GM13977 (cell line): ENCODE data around the gene ZNF341.

Experiments used
- DNase-seq: peaks from one replicate; pipeline ENCODE4 v3.0.0; 2012; ENCODE audit warnings: low spot score
- in situ Hi-C: fragments of 300-500 bp; cut with MboI; formaldehyde crosslinking; loops from one replicate; pipeline ENCODE4 v1.12.0; 2022; ENCODE audit warnings: low sequenced_read_pairs, low pct_unique_long_range_greater_than_20kb, mixed read lengths, inconsistent platforms; ENCODE audit not compliant: unreplicated experiment
- TF ChIP-seq, protein P1 (sequence below): IDR thresholded peaks from 2 replicates; pipeline ENCODE4 v1.5.1; 2012; ENCODE audit warnings: mild to moderate bottlenecking, control low read depth; ENCODE audit not compliant: insufficient read depth; ENCODE audit errors: extremely low read depth, missing control alignments

The ZNF341 gene

DNA sequence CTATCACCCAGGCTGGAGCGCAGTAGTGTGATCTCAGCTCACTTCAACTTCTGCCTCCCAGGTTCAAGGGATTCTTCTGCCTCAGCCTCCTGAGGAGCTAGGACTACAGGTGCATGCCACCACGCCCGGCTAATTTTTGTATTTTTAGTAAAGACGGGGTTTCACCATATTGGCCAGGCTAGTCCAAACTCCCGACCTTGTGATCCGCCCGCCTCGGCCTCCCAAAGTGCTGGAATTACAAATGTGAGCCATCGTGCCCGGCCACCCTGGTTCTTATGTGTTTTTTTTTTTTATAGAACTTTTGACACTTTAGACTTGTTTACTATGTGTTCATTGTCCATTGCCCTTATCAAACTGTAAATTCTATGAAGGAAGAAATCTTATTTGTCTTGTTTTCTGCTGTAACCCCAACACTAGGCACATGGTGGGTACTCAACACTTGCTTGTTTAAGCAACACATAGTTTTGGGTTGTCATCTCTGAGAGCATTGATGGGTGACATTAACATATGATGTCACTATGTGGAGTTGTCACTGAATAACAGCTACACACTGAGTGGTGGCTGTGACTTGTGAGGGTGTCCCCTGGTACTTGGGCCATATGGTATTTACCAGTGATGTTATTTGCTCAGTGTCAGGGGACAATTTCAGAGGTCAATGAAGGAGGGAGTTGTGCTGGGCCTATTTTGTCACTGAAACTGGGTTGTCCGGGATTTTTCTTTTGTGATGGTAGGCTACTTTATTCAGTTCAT is 10.2 kb upstream of the ZNF341 start:
- in situ Hi-C loops: no loop called here
- DNase-seq: no peak
- TF ChIP-seq, protein P1, sequence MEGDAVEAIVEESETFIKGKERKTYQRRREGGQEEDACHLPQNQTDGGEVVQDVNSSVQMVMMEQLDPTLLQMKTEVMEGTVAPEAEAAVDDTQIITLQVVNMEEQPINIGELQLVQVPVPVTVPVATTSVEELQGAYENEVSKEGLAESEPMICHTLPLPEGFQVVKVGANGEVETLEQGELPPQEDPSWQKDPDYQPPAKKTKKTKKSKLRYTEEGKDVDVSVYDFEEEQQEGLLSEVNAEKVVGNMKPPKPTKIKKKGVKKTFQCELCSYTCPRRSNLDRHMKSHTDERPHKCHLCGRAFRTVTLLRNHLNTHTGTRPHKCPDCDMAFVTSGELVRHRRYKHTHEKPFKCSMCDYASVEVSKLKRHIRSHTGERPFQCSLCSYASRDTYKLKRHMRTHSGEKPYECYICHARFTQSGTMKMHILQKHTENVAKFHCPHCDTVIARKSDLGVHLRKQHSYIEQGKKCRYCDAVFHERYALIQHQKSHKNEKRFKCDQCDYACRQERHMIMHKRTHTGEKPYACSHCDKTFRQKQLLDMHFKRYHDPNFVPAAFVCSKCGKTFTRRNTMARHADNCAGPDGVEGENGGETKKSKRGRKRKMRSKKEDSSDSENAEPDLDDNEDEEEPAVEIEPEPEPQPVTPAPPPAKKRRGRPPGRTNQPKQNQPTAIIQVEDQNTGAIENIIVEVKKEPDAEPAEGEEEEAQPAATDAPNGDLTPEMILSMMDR: no peak

DNA sequence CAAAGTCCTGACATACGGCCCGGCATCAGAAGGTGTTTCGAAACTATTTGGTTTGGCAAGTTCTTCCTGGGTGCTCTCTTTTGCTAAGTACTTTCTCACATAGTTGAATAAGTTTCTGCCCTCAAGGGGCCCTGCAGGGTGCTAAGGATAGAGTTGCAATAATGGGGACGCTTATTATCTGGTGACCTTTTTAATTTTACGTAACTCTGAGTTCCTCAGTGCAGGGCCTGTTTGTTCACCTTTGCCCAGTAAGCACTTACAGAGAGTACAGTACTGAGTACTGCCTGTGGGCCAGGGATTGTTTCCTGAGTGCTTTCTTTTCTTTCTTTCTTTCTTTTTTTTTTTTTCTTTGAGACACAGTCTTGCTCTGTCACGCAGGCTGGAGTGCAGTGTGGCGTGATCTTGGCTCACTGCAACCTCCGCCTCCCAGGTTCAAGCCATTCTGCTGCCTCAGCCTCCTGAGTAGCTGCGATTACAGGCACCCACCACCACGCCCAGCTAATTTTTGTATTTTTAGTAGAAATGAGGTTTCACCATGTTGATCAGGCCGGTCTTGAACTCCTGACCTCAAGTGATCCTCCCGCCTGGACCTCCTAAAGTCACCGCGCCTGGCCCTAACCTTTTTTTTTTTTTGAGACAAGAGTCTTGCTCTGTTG is 7.2 kb upstream of the ZNF341 start:
- TF ChIP-seq, protein P1: no peak
- no peak for DNase-seq
- in situ Hi-C loops: no loop called here

- TF ChIP-seq, protein P1: no peak
- no peak for DNase-seq
- in situ Hi-C loops: no loop called here
Observed at GRCh38 chr20:33725607-33726264, 6.1 kb upstream of the ZNF341 start.

- in situ Hi-C loops: no loop called here
- no peak for DNase-seq
- TF ChIP-seq, protein P1: no peak
Observed at GRCh38 chr20:33727115-33727479, 4.7 kb upstream of the ZNF341 start.

DNA sequence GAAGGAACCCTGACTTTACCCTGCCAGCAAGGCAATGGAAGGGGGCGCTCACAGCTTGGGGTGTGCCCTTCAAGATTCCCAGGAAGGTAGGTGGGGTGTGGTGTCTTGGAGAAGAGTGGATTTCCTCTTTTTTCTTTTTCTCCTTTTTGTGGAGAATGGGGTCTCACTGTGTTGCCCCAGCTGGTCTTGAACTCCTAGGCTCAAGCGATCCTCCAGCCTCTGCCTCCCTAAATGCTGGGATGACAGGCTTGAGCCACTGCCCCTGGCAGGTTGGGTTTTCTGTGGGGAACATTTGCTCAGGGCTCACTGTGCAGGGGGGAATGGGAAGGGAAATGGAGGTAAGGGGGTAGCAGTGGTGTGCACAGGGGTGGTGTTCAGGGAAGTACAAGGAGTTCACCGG is 4.0 kb upstream of the ZNF341 start:
- no peak for DNase-seq
- in situ Hi-C loops: no loop called here
- TF ChIP-seq, protein P1: no peak

GRCh38 chr20:33728463-33728862 is 3.3 kb upstream of the ZNF341 start:
- TF ChIP-seq, protein P1: no peak
- in situ Hi-C loops: no loop called here

More at GRCh38 chr20:33728463-33728862, 3.3 kb upstream of the ZNF341 start:
- no peak for DNase-seq
